ENCODE results near the gene ZNF740. TPM values are rescaled to one million over a fixed set of nuclear protein-coding genes. Genes with fewer than 3 reads are reported as not detected.

ZNF740 gene
- total and polyA plus RNA-seq, 10 of the 15 experiments (the other 5 are each of a cell fraction or from before 2014, with no cell fraction given) = 1.4 to 33.6 (median 11.3) TPM

DNA sequence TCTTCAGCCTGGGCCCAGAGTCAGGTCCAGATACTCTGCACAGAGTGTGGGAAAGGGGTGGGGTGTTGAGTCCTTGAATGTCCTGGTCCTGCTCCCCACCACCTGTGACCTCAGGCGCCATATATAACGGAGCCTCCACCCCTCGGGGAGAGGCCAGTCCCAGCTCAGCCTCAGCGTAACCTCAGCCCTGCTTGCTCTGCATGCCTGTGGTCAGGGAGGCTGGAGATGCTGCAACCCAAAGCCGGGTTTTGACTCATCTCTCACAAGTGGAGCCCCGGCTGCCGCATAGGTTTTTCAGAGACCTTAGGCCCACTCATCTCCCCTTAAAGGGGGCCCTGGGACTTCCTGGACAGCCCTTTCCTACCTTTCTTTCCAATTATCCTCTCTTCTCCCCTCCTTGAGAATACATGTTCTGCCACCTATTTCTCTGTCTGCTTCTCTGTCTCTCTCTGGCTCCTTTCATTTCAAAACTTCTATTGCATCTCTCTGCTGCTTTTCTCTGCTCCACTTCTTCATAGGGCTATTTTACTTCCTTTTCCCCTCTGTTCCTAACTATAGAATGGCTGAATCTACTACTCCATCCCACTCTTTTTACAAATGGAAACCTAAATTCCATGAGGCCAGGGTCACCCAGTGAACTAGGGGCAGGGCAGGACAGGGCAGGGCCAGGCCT is 25.4 kb downstream of the ZNF740 start (continued):
- TF ChIP-seq EZH2 (IDR thresholded peaks at IDR 0.05; ENCODE audit: borderline replicate concordance, control insufficient read depth, low read depth, low read length) (no peak), E2F8 (IDR thresholded peaks at IDR 0.05; ENCODE audit: low read depth, partially characterized antibody) (no peak), CEBPZ (IDR thresholded peaks at IDR 0.05; ENCODE audit: low read depth, low read length) (no peak), RCOR1 (conservative IDR thresholded peaks at IDR 0.05; ENCODE audit: low read depth, low read length) (no peak), SP1 (IDR thresholded peaks at IDR 0.05; ENCODE audit: low read depth, low read length) (peak; percentile 73), TCF3 (IDR thresholded peaks at IDR 0.05; ENCODE audit: borderline replicate concordance, insufficient read depth, low read depth, low read length) (no peak), ZNF24 (IDR thresholded peaks at IDR 0.05) (no peak), CHD1 (IDR thresholded peaks at IDR 0.05; ENCODE audit: low read depth, low read length) (no peak), HDGF (IDR thresholded peaks at IDR 0.05) (no peak), SMARCA5 (IDR thresholded peaks at IDR 0.05) (no peak), CREM (IDR thresholded peaks at IDR 0.05; ENCODE audit: low read depth) (peak; percentile 82; the same call in 1 of the 2 replicates), ZNF687 (IDR thresholded peaks at IDR 0.05) (no peak), JUND (IDR thresholded peaks at IDR 0.05; ENCODE audit: low read depth, low read length) (peak; percentile 80; the same call in 1 of the 2 replicates), SRF (IDR thresholded peaks at IDR 0.05; ENCODE audit: low read depth in 2 of 2, low read length in 2 of 2) (peak in 1 of 2 experiments; percentile 5; a peak in 1 of 4 replicates), SMAD5 (IDR thresholded peaks at IDR 0.05; ENCODE audit: low read depth) (no peak; the same call in 1 of the 2 replicates)
- TF ChIP-seq, protein P1, sequence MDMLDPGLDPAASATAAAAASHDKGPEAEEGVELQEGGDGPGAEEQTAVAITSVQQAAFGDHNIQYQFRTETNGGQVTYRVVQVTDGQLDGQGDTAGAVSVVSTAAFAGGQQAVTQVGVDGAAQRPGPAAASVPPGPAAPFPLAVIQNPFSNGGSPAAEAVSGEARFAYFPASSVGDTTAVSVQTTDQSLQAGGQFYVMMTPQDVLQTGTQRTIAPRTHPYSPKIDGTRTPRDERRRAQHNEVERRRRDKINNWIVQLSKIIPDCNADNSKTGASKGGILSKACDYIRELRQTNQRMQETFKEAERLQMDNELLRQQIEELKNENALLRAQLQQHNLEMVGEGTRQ (IDR thresholded peaks at IDR 0.05; ENCODE audit: borderline replicate concordance, low read depth, low read length) = no peak; the same call in 1 of the 2 replicates
- TF ChIP-seq, protein P2, sequence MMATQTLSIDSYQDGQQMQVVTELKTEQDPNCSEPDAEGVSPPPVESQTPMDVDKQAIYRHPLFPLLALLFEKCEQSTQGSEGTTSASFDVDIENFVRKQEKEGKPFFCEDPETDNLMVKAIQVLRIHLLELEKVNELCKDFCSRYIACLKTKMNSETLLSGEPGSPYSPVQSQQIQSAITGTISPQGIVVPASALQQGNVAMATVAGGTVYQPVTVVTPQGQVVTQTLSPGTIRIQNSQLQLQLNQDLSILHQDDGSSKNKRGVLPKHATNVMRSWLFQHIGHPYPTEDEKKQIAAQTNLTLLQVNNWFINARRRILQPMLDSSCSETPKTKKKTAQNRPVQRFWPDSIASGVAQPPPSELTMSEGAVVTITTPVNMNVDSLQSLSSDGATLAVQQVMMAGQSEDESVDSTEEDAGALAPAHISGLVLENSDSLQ (IDR thresholded peaks at IDR 0.05) = no peak

Data from GM12878 (cell line).